K562 treated with DMSO at 1 percent for 12 hours (cell line): ENCODE results near the gene VSIG4. TPM values are rescaled to one million over a fixed set of nuclear protein-coding genes. Genes with fewer than 3 reads are reported as not detected.

Experiments used
- total RNA-seq: library from RNA; unstranded; fragments of 300-600 nt; gene quantifications from 2 replicates; pipeline ENCODE4 v1.2.3, GENCODE V29; 2022; ENCODE audit not compliant: insufficient read depth

Gene VSIG4
- not detected in 2 replicates for total RNA-seq

GRCh38 chrX:66039944-66040343, at the start of gene VSIG4:
Gene VSIG4 (minus strand): TSS chrX:66040080. CDS start chrX:66039998, 82 bp downstream.

Other genes starting within 250 kb of the VSIG4 start
- 13.2 and 45.7 TPM in 2 replicates for gene HEPH, start 124.2 kb upstream of the VSIG4 start, total RNA-seq